Ovary (tissue), 9 donors: ENCODE results near the gene NEK1. TPM values are rescaled to one million over a fixed set of nuclear protein-coding genes. Genes with fewer than 3 reads are reported as not detected.

Source experiments
- DNase-seq, 5 donors: peaks; one replicate each; pipeline ENCODE4 v3.0.0-alpha.2; 2019 to 2020
- H3K27ac ChIP-seq, 2 donors: fragments of 200-600 bp; one replicate each; pipeline versions ENCODE4 v1.5.1 to v1.8.0; 2019 to 2022
- H3K27me3 ChIP-seq: fragments of 200-600 bp; one replicate; pipeline ENCODE4 v1.8.0; 2022
- H3K36me3 ChIP-seq: fragments of 200-600 bp; sonication (generic); one replicate; pipeline ENCODE4 v1.5.1; 2019
- H3K4me1 ChIP-seq: one replicate; pipeline ENCODE4 v1.8.1; 2013; ENCODE audit warnings: mild to moderate bottlenecking, moderate library complexity; ENCODE audit not compliant: insufficient read depth
- H3K4me3 ChIP-seq: fragments of 200-600 bp; sonication (generic); one replicate; pipeline ENCODE4 v1.5.1; 2017
- H3K9me3 ChIP-seq, 2 donors: fragments of 200-600 bp in 1 of 2; sonication (generic) in 1 of 2; one replicate each; pipeline versions ENCODE4 v1.5.1 to v1.8.1; 2013 to 2019; ENCODE audit warnings: mild to moderate bottlenecking in 1 of 2, moderate library complexity in 1 of 2
- CTCF ChIP-seq, 3 donors: fragments of 450-650 bp in 2 of 3; fragments of 200-600 bp in 1 of 3; IDR thresholded peaks; one replicate each; pipeline versions ENCODE4 v1.5.1 to v1.8.0; 2016 to 2022; ENCODE audit warnings: antibody characterized with exemption in 3 of 3, mild to moderate bottlenecking in 1 of 3
- EP300 ChIP-seq: sonication (generic); formaldehyde crosslinking; IDR thresholded peaks from one replicate; pipeline ENCODE4 v1.6.1; 2017; ENCODE audit warnings: antibody characterized with exemption
- POLR2A ChIP-seq: fragments of 450-650 bp; IDR thresholded peaks from one replicate; pipeline ENCODE4 v1.6.1; 2017; ENCODE audit warnings: antibody characterized with exemption, mild to moderate bottlenecking, moderate library complexity
- WGBS, 3 donors: extraction: QIAGEN DNeasy Blood & Tissue Kit in 1 of 3; methylation state at CpG; one replicate each; pipeline versions ENCODE4 v1.1.5 to v1.1.7; 2013 to 2017; 5-methylcytosine and 5-hydroxymethylcytosine counted together
- intact Hi-C, 4 donors: fragments of 100-400 bp; cut with DNase I; formaldehyde crosslinking; loops; one replicate each; pipeline versions ENCODE4 v1.11.0 to v1.15.1; 2022 to 2023
- polyA plus RNA-seq, 2 donors: library from polyadenylated mRNA; stranded (reverse); fragments of 200-250 nt in 1 of 2; fragments of 350-450 nt in 1 of 2; fragmentation: Illumina TruSeq in 1 of 2; extraction: RNeasy Lipid Tissue Mini Kit (QIAGEN cat#74804) in 1 of 2; gene quantifications; one replicate each; pipeline ENCODE4 v1.2.3, GENCODE V29; 2013 to 2014
- total RNA-seq, 7 donors: library from RNA; depleted of rRNA in 2 of 7; stranded (reverse); fragments of >200 nt in 2 of 7; fragmentation: NEBNext Ultra II Directional in 3 of 7; extraction: Animal tissue kit (Norgen Biotek cat#: 25700) in 3 of 7; gene quantifications; one replicate each; pipeline versions ENCODE4 v1.1.0 to v1.2.4, GENCODE V29; 2016 to 2023
- donor health status: DM: no; HTN: no; CAD: no; lungs with moderate emphysema.
- donor health status: DM: no; HTN: no; CAD: no.
- donor health status: Bipolar disorder and iron deficiency.
- donor health status: DM: yes; HTN: yes; CAD: no.
- donor health status: DM: no; HTN: no; CAD: no.
- donor health status: DM: yes; HTN: yes; CAD: no.

Gene NEK1
- total and polyA plus RNA-seq, 9 donors: 8.7 to 29.5 (median 22.0) TPM

- DNase-seq: no peak
- TF ChIP-seq POLR2A (no peak), CTCF (IDR thresholded peaks at IDR 0.05) (no peak), EP300 (no peak)
- Histone ChIP-seq H3K4me1 (no peaks in the 10 kb centered on the region), H3K4me3 (no peak overlapping the region), H3K36me3 (no peaks in the 10 kb centered on the region), H3K27me3 (no peaks in the 10 kb centered on the region), H3K9me3 (no peaks in the 10 kb centered on the region), H3K27ac (no peak overlapping the region)
- WGBS, 3 donors: 94 to 96% (median 96%) methylated on average over 6 of the region's 6 CpGs
- intact Hi-C loops: loop anchor here in 1 of 4 donors (5.0 kb wide), 1 partner anchor 38 kb away; no protein-coding TSS in a partner anchor
Observed at GRCh38 chr4:169655401-169655800, 43.0 kb upstream of the NEK1 start.

GRCh38 chr4:169652535-169652934 is 40.2 kb upstream of the NEK1 start:
- no peaks in the 10 kb centered on the region for H3K27me3 ChIP-seq
- no peak for DNase-seq
- no peak overlapping the region for H3K27ac ChIP-seq
- H3K36me3 ChIP-seq: no peaks in the 10 kb centered on the region
- no peak for TF ChIP-seq CTCF (IDR thresholded peaks at IDR 0.05)
- no peak for TF ChIP-seq POLR2A
- no peak for TF ChIP-seq EP300
- H3K4me3 ChIP-seq: no peak overlapping the region
- no peaks in the 10 kb centered on the region for H3K9me3 ChIP-seq
- intact Hi-C loops: no loop called here
- H3K4me1 ChIP-seq: no peaks in the 10 kb centered on the region

GRCh38 chr4:169650227-169650936 is 38.0 kb upstream of the NEK1 start:
- no peaks in the 10 kb centered on the region for H3K27me3 ChIP-seq
- H3K27ac ChIP-seq: no peak overlapping the region
- H3K36me3 ChIP-seq: no peaks in the 10 kb centered on the region
- WGBS, 3 donors: 77 to 89% (median 82%) methylated on average over 3 of the region's 3 CpGs
- intact Hi-C loops: no loop called here
- H3K4me3 ChIP-seq: no peak overlapping the region
- H3K9me3 ChIP-seq: no peaks in the 10 kb centered on the region
- no peak for TF ChIP-seq CTCF (IDR thresholded peaks at IDR 0.05)
- H3K4me1 ChIP-seq: no peaks in the 10 kb centered on the region
- no peak for DNase-seq

GRCh38 chr4:169649545-169650226 is 37.3 kb upstream of the NEK1 start:
- WGBS, 3 donors: 92 to 93% (median 92%) methylated on average over 7 of the region's 7 CpGs
- TF ChIP-seq POLR2A (no peak), CTCF (IDR thresholded peaks at IDR 0.05) (no peak), EP300 (no peak)
- Histone ChIP-seq H3K4me1 (no peaks in the 10 kb centered on the region), H3K9me3 (no peaks in the 10 kb centered on the region), H3K4me3 (no peak overlapping the region), H3K27ac (no peak overlapping the region), H3K36me3 (no peaks in the 10 kb centered on the region), H3K27me3 (no peaks in the 10 kb centered on the region)
- no peak for DNase-seq
- intact Hi-C loops: no loop called here
